HG02798 (cell line): Measurements from ENCODE around the gene CBLN3.
A peak's percentile ranks its signal among the peaks of the same experiment; 100 is the strongest.

Experiments used
- ATAC-seq: cut with Tn5 transposase; IDR thresholded peaks from one replicate; pipeline ENCODE4 v1.9.1; 2021; ENCODE audit warnings: mild to moderate bottlenecking; ENCODE audit not compliant: unreplicated experiment, poor library complexity

Gene CBLN3

DNA sequence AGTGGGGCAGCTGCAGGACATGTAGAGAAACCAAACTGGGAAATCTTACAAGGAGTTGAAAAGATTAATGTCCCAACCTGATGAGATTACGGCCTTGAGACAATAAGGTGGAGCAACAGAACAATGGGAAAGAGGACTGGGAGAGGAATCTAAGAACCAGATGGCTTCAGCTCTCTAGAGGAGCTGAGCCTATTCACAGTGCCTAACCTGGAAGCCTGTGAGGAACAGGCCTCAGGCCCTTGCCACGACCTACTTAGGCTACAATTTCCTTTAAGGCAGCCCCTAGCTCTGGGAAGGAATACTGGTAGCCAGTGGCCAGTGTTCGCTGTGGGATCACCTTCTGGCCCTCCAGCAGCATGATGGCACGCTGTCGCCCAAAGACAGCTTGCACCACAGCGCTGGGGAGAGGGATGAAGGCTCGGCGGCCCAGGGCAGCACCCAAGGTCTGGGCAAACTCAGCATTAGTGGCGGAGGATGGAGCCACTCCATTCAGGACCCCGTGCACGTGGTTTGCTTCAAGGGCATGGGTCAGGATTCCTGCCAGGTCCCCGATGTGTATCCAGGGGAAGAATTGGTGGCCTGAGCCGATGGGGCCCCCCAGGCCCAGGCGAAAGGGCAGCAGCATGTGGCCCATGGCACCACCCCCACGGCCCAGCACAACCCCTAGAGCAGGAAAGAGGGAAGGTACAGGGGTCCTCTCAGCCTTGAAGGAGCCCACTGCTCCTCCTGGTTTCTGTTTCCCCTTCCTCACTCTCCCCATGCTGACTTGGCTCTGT is 10.6 kb upstream of the CBLN3 start:
- no peak for ATAC-seq

- no peak for ATAC-seq
Observed at GRCh38 chr14:24439257-24439656, 9.8 kb upstream of the CBLN3 start.

- no peak for ATAC-seq
Observed at GRCh38 chr14:24438223-24439097, 9.0 kb upstream of the CBLN3 start.

DNA sequence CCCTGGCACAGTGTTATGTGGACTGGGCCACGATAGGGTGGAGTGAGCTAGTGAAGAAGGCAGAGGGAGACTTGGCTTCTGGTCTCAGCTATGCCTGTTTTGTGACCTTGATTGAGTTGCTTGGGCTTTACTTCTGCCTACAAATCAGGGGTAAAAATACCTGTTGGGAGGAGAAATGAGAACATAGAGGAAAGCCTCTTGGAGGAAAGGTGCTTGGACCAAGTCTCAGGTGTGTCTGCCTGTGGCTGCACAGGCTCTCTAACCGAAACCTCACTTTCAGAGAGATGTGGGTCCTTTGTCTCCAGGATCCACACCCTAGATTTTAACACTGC is 8.2 kb upstream of the CBLN3 start:
- ATAC-seq: no peak

DNA sequence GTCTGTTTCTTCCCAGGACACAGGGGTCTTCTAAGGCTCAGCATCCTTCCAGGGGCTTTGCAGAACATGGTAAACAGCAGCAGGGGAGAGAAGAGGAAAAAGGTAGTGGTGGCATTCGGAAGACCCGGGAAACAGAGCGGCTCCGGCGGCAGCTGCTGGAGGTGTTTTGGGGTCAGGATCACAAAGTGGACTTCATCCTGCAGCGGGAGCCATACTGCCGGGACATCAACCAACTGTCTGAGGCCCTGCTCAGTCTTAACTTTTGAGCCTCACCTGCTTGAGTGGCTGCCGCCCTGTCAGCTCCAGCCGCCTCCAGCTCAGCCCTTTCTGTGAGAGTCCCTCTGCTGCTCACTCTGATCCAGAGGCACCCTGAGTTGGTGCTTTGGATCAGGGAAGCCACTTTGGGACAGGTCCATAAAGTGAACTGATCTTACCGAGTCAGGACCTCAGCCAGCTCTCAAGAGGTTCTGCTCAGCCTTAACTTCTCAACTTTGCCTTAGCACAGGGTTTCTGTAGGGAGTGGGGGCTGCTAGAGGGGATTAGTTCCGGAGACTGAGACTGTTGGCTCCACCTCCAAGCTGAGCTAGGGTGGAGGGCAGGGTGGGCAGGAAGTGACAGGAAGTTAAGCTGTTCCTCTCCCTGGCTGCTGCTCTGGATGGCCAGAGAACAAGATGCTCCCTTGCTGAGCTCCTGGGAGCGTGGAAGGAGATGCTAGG is 7.7 kb upstream of the CBLN3 start:
- ATAC-seq: no peak

DNA sequence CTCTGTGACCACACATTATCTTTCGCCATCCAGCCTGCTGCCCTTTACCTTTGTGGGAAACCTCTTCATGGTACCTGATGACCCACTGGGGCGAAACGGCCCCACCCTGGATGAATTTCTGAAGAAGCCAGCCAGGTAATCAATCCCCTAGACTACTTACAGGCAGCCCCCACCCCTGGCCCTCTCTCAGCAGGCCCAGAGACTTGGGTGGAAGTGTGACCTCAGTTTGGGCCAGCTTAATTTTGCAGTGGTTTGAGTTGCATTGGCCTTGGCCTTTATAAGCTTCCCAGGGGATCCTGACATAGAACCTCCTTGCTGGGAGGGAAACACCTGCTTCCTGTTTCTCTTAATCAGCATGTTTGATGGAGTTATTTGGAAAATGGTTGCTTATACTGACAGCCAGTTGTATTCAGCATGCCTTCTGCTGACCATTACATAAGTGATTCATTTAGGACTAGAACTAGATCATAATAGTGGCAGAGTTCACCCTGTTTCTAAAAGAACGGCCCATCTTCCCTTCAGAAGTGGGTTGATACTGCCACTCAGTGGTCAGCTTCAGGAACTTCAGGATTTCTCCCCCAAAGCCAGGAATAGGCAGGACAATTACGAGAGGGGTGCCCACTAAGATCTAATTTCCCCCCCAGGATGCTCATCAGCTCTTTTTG is 7.0 kb upstream of the CBLN3 start:
- ATAC-seq: peak; percentile 56

- no peak for ATAC-seq
Observed at GRCh38 chr14:24435998-24436354, 6.5 kb upstream of the CBLN3 start.

- no peak for ATAC-seq
Observed at GRCh38 chr14:24435192-24435810, 5.8 kb upstream of the CBLN3 start.

DNA sequence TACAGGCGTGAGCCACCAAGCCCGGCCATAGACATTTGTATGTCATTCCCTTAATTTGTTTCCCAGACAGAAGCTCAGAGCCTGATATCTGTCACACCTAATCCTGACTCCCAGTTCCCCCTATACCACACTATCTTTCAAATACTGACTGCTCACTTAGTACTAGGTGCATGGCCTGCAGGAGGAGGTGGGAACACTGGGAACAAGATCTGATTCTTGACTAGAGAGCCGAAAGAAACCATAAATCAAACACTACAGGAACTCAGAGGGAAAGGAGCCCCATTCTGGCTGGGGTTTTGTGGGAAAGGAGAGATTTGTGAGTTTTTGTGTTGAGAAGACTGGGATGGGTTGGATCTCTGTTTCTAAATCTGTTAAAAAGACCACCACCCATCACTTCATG is 5.2 kb upstream of the CBLN3 start:
- ATAC-seq: no peak

DNA sequence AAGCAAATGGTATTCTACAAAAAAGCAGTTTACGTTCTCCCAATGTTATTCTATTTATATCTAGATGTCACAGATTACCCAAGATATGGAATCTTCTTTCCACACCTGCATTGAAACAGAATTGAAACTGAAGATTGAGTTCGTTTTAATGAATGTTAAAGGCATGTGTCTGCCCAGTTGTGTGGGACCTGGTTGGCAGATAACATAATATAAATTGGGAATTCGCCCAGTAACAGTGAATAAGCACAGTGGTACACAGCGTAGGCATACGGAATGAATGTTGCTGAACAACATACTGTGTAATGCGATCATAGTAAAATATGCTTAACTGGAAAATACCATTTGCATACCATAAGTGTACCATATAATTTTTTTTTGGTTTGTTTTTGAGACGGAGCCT is 4.6 kb upstream of the CBLN3 start:
- no peak for ATAC-seq

DNA sequence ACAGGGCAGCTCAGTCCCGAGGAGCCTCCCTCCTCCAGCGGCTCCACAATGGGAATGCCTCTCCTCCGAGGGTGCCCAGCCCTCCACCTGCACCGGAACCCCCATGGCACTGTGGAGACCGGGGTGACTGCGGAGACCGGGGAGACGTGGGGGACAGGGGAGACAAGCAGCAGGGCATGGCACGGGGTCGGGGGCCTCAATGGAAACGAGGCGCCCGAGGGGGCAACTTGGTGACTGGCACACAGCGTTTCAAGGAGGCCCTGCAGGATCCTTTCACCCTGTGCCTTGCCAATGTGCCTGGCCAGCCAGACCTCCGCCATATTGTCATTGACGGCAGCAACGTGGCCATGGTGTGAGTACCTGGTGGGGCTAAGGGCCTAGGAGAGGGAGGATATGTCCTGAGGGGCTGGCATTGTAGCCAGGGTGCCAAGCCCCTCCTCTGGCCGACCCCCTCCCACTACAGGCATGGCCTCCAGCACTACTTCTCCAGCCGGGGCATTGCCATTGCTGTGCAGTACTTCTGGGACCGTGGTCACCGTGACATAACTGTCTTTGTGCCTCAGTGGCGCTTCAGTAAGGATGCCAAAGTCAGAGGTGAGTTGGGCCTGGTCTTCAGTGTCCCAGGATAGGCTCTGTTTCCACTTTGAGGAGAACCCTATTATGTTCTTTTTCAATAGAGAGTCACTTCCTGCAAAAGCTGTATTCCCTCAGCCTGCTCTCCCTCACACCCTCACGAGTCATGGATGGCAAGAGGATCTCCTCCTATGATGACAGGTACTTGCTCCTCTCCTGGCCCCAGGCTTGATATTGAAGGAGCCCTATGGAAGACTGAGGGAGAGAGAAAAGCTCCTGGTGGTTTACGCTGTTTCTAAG is 3.0 kb upstream of the CBLN3 start:
- no peak for ATAC-seq

DNA sequence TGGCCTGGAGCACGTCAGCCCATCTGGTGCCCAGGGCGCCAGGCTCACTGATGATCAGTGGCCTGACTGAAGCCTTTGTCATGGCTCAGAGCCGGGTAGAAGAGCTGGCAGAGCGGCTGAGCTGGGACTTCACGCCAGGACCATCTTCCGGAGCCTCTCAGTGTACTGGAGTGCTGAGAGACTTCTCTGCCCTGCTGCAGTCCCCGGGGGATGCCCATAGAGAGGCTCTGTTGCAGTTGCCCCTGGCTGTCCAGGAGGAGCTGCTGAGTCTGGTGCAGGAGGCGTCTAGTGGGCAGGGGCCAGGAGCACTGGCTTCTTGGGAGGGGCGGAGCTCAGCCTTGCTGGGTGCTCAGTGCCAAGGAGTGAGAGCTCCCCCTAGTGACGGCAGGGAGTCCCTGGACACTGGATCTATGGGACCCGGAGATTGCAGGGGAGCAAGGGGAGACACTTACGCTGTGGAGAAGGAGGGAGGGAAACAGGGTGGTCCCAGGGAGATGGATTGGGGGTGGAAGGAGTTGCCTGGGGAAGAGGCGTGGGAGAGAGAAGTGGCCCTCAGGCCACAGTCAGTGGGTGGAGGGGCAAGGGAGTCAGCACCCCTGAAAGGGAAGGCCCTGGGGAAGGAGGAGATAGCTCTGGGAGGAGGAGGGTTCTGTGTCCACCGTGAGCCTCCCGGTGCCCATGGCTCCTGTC is 2.2 kb upstream of the CBLN3 start:
- ATAC-seq: peak; percentile 55

- peak; percentile 37 for ATAC-seq
Observed at GRCh38 chr14:24430682-24431568, 1.5 kb upstream of the CBLN3 start.

- ATAC-seq: peak; percentile 71
Observed at GRCh38 chr14:24430143-24430681, 744 bp upstream of the CBLN3 start.

GRCh38 chr14:24428628-24429394 is 657 bp downstream of the CBLN3 start:
- no peak for ATAC-seq

DNA sequence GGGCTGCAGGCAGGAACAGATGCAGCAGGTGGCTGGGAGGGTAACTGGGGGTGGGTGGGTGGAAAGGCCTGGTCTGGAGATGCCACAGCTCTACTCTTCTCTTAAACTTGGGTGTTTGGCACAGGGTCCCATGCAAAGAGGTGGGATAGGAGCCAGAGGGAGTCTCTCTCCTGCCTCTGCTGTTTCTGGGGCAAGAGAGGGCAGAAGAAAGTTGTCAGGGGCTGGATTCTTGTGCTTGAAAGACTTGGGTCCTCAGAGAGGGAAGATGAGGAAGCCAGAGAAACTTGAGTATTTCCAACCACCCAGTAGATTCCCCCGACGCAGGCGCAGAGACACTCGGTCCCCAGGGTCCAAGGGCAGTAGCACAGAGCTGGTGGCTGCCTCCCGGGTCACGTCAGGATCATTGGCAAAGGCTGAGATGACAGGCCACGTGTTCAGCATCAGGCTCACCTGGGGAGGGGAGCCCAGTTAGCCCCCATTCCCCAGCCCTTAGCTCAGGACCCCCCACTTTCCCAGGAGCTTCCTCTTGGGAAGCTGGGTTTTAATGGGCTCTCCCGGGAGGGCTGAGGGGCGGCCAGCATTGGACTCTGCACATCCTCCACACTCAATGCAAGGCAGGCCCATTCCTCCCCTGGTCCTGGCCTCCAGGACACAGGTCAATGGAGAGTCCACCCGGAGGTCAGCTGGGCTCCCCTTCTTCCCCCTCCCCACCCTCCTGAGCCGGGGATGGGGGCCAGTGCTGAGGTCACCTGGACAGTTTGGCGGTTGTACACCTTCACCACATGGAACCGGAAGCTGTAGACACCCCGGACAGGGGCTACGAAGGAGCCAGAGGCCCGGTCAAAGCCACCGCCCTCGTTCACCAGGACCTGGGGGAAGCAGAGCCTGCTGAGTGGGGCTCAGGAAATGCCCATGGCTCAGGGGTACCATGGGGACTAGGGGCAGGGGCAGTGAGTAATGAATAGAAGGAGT is 1.6 kb downstream of the CBLN3 start:
- ATAC-seq: no peak
